GM19467 (cell line): ENCODE data around the gene SYNE2.
"Not testable (repeated sequence)": the region's sequence is repeated elsewhere in the genome, so short reads cannot be mapped to it uniquely, and the experiment has no call there.

Experiments used
- ATAC-seq: cut with Tn5 transposase; IDR thresholded peaks from one replicate; pipeline ENCODE4 v1.9.1; 2021; ENCODE audit warnings: mild to moderate bottlenecking, moderate library complexity; ENCODE audit not compliant: unreplicated experiment

Gene SYNE2, protein sequence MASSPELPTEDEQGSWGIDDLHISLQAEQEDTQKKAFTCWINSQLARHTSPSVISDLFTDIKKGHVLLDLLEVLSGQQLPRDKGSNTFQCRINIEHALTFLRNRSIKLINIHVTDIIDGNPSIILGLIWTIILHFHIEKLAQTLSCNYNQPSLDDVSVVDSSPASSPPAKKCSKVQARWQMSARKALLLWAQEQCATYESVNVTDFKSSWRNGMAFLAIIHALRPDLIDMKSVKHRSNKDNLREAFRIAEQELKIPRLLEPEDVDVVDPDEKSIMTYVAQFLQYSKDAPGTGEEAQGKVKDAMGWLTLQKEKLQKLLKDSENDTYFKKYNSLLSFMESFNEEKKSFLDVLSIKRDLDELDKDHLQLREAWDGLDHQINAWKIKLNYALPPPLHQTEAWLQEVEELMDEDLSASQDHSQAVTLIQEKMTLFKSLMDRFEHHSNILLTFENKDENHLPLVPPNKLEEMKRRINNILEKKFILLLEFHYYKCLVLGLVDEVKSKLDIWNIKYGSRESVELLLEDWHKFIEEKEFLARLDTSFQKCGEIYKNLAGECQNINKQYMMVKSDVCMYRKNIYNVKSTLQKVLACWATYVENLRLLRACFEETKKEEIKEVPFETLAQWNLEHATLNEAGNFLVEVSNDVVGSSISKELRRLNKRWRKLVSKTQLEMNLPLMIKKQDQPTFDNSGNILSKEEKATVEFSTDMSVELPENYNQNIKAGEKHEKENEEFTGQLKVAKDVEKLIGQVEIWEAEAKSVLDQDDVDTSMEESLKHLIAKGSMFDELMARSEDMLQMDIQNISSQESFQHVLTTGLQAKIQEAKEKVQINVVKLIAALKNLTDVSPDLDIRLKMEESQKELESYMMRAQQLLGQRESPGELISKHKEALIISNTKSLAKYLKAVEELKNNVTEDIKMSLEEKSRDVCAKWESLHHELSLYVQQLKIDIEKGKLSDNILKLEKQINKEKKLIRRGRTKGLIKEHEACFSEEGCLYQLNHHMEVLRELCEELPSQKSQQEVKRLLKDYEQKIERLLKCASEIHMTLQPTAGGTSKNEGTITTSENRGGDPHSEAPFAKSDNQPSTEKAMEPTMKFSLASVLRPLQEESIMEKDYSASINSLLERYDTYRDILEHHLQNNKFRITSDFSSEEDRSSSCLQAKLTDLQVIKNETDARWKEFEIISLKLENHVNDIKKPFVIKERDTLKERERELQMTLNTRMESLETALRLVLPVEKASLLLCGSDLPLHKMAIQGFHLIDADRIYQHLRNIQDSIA (N-terminal part only)

DNA sequence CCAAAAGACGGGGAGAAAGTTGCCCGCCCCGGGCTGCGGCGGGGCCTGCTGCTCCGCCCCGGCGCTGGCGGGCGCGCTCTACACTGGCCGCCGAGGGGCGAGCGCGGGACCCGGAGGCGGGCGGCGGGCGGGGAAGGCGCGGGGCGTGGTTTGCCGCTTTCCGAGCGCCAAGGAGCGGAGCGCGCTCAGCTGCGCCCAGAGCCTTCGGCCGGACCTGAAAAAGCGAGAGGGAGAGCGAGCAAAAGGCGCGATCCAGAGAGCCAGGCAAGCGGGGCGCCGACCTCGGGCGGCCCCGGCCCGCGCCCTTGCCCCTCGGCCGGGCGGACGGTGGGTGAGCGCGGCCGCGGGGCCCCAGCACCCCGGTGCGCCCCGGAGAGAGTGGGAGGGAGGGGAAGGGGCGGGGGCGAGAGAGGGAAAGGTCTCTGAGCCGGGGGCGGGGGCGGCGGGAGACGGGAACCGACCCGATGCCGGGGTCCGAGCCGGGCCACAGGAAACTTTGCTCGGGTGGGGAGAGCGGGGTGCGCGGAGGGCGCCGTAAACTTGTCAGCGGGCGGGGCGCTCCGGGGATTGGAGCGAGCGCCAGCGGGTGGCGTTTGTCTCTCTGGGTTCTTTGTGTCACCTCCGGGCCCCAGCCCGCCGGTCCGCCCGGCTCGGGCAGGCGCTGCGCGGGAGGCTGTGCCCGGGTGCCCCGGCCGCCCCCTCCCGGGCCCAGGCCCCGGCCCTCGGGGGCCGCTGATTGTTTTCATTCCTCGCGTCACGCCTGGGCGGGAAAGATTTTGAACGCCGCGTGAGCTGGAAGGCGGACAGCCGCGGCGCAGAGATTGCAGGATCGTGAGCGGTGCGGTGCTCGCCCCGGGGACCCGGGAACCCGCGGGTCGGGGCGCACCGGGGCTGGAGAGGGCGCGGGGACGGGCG lies at the start of gene SYNE2:
SYNE2 (plus strand) TSS at position 188 of the 915 bp plus-strand sequence. CDS start 56,145 bp downstream, outside the sequence.
- ATAC-seq: peak; percentile 80

DNA sequence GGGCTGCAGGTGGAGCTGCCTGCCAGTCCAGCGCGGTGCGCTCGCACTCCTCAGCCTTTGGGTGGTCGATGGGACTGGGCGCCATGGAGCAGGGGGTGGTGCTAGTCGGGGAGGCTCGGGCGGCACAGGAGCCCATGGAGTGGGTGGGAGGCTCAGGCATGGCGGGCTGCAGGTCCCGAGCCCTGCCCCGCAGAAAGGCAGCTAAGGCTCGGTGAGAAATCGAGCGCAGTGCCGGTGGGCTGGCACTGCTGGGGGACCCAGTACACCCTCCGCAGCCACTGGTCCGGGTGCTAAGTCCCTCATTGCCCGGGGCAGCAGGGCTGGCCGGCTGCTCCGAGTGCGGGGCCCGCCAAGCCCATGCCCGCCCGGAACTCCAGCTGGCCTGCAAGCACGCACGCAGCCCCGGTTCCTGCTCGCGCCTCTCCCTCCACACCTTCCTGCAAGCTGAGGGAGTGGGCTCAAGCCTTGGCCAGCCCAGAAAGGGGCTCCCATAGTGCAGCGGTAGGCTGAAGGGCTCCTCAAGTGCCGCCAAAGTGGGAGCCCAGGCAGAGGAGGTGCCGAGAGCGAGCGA lies 49.5 kb upstream of the SYNE2 start:
- not testable (repeated sequence) for ATAC-seq

DNA sequence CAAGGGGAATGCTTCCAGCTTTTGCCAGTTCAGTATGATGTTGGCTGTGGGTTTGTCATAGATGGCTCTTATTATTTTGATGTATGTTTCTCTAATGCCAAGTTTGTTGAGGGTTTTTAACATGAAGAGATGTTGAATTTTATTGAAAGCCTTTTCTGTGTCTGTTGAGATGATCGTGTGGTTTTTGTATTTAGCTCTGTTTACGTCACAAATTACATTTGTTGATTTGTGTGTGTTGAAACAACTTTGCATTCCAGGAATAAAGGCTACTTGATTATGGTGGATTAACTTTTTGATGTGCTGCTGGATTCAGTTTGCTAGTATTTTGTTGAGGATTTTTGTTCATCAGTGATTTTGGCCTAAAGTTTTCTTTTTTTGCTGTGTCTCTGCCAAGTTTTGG lies 46.7 kb upstream of the SYNE2 start:
- not testable (repeated sequence) for ATAC-seq

DNA sequence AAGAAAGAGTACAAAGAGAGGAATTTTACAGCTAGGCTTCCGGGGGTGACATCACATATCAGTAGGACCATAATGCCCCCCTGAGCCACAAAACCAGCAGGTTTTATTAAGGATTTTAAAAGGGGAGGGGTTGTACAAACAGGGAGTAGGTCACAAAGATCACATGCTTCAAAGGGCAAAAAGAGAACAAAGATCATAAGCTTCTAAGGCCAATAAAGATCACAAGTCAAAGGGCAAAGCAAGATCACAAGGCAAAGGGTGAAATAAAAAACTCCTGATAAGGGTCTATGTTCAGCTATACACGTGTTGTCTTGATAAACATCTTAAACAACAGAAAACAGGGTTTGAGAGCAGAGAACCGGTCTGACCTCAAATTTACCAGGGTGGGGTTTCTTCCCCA lies 41.1 kb upstream of the SYNE2 start:
- ATAC-seq: not testable (repeated sequence)

DNA sequence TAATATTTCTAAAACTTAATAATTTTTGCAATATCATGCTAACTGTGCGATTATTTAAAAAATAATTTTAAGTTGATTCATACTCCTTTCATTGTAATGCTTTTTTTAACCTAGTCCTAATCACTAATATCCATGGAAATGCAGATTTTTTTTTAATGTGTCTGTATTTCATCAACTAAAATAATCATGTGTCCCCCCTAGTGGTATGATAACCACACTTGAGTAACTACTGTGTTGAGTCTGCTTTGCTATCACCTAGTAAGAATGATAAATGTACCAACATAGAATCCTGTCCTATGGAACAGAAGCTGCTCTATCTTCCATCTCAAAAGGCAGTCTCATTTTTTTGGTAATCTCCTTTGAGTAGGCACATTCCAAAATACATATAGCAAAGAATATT lies 19.1 kb upstream of the SYNE2 start:
- no peak for ATAC-seq

DNA sequence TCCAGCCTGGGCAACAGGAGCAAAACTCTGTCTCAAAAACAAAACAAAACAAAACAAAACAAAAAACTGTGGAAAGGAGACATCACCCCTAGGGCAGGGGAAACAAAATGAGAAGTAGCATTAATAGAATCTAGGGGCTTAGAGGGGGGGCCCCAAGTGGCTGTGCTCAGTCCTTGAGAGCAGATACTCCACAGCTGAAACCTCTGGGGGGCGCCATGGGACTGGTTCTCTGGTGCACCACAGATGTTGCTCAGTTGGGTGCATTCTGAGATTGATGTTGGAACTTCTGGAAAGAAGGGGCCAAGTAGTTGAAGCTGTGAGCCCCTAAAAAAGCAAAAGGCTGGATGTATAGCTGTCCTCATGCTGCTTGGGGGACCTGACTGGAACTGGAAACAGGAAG lies 11.8 kb upstream of the SYNE2 start:
- ATAC-seq: no peak

DNA sequence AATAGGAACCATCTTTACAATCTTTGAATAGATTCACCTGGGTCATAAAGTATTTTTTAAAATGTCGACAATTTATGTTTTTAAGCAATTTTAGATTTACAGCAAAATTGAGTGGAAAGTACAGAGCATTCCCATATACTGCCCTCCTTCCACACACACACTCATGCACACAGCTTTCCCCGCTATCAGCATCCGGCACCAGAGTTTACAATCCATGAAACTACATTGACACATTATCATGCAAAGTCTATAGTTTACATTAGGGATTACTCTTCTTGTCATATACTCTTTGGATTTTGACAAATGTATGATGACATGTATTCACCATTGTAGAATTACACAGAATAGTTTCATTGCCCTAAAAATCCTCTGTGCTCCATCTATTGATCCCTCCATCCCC lies 9.0 kb upstream of the SYNE2 start:
- no peak for ATAC-seq

DNA sequence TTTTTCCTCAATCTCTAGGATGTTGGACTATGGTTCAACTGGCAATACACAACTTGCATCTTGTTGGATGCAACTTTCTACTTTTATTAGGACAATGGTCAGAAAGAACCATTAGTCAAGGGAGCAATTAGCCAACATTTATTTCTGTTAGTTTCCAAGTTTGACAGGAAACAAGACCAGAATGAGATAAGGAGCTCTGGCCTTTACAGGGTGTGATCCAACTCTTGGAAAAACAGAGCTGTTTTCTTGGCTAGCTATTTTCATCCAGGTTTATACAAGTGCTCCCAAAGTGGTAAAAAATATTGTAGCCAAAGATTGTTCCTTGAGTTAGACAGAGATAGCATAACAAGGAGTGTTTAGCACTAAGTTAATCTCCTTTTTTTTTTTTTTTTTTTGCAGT lies 3.9 kb upstream of the SYNE2 start:
- ATAC-seq: no peak

DNA sequence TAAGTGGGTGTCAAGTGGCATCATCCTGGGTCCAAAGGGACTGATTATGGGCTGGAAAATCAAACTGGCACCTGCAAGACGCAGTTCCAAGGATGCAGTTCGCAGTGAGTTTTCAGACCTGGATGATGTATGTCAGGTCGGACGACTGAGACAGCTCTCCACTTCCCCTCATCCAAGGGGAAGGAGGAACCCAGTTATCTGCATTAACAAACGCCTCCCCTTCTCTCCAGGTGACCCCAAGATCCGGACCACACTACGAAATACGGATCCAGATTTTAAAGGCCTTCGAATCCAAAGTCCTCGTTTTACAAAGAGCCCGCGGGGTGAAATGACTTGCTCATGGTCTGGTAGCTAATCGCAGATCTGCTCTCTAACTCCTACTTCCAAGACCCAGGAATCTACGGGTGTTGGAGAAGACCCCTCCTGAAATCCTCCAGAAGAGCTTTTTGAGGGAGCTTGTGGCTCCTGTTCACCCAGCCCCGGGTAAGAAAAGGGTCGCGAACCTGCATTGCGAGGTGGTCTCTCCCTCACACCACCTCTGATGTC lies 460 bp upstream of the SYNE2 start:
- no peak for ATAC-seq

DNA sequence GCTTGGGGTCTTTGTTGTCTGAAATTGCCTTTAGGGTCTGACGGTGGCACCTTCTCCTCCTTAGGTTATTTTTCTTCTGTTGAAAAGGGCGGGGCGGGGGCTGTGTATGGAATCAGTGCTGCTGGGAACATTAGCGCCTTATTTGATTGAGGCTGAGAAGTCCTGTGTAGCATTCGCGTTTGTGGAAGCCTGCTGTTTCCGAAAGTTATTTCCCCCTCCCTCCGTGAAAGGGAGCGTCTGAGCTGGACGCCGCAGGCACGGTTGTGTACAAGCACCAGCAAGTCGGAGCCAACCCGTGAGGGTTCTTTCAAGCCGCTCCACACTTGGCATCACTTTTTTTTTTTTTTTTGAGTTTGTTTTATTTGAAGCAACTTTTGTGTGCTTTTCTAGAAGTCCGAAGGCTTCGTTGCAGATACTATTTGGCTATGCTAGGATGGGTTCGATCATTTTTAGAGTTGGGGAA lies 1.1 kb downstream of the SYNE2 start:
- no peak for ATAC-seq

DNA sequence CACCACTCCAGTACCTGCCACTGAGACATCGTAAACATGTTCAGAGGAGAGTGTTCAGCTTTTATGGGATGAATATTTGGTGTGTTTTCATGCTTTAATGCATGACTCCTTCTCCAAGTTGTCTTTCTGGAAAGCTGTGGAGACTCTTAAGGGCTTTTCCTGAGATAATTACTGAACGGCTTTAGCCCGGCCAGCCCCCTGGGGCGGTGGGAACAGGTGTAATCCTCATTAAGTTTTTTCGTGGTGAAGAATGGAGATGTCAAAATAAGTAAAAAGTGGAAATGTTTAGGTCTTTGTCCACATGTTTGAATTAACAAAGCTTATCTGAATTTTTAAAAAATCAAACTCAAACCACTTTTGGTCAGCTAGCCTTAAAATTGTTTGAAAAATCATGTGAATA lies 1.5 kb downstream of the SYNE2 start:
- ATAC-seq: no peak

DNA sequence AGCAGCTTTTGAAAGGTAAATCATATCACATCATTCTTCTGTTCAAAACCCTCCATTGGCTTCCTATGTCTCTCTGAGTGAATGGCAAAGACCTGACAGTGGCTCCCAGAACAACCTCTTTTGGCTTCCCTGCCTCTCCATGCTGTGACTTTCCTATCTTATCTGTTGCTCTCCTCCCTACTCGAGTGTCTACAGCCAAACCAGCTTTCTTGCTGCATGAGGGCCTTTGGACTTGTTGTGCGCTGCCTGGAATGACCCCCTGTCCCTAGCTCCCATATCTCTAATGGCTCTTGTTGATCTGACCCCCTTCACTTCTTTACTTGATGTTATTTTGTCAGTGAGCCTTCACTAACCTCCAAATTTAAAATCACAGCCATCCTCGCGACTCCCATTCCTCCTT lies 2.5 kb downstream of the SYNE2 start:
- no peak for ATAC-seq

DNA sequence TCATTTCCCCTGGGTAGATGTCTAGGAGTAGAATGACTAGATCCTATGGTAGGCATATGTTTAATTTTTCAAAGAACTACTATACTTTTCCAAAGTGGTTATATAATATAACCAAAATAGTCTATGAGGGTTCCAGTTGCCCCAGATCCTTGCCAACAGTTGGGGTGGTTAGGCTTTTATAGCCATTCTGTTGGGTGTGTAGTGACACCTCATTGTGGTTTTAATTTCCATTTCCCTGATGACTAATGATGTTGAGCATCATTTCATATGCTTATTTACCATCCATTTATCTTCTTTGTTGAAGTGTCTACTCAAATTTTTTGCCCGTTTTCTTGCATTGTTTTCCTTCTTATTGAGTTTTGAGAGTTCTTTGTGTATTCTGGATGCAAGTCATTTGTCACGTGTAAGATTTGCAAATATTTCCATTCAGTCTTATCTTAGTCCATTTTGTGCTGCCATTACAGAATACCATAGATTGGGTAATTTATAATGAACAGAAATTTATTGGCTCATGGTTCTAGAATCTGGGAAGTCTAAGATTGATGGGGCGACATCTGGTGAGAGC lies 4.7 kb downstream of the SYNE2 start:
- ATAC-seq: no peak

DNA sequence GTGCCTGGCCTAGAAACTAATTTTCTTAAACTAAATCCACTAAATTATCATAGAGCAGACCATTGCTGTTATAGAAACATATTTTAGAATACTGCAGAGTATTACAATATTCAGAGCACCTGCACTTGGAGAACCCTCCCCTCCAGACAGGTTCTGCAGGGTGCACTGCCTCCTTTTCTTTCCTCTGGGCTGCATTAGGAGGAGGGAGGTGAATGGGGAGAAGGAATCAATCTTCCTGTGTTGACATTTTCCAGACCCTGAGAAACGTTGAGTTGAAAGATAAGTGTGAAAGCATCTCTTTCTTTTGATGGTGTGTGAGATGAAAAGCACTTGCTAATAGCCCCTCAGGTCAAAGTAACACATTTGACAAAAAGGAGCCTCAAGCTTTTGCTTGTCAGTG lies 7.3 kb downstream of the SYNE2 start:
- ATAC-seq: no peak

DNA sequence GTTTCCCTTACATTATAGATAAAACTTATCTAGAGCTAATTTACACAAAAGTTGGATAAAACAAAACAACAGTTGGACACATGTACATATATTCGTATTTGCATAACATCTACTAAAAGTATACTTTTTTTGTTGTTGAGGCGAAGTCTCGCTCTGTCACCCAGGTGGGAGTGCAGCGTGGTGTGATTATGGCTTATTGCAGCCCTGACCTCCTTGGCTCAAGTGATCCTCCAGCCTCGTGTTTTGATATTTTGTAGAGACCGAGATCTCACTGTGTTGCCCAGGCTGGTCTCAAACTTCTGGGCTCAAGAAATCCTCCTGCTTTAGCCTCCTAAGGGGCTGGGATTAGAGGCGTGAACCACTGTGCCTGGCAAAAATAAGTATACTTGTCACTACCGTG lies 9.4 kb downstream of the SYNE2 start:
- no peak for ATAC-seq

DNA sequence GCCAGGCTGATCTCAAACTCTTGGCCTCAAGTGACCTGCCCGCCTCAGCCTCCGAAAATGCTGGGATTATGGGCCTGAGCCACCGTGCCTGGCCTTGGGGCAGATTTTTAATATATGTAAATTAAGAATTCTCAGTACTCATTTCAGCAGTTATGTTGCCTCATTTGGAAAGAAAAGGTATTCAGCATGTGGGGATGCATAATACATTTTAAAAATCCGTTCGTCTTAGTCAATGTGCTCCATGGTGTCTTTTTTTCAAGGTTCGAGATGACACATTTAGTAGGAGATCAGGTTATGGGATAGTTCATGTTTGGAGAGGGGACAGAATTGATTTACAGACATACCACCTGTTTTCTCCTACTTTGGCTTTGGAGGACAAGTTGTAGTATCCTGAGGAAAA lies 10.2 kb downstream of the SYNE2 start:
- no peak for ATAC-seq

DNA sequence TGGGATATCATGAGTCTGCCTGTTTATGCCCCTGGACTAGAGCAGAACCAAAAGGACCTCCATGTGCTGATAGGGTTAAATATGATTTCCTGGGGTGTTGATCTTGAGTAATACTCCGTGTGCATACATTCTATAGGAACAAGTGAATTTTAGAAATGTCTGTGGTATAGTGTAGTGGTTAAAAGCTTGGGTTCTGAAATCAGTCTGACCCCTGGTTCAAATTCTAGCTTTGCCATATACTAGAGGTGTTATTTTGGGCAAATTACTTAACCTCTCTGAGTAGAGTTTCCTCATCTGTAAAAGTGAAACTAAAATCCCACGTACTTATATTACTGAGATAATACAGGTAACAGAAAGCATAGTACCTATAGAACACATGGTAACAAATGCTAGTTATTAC lies 12.0 kb downstream of the SYNE2 start:
- not testable (repeated sequence) for ATAC-seq

DNA sequence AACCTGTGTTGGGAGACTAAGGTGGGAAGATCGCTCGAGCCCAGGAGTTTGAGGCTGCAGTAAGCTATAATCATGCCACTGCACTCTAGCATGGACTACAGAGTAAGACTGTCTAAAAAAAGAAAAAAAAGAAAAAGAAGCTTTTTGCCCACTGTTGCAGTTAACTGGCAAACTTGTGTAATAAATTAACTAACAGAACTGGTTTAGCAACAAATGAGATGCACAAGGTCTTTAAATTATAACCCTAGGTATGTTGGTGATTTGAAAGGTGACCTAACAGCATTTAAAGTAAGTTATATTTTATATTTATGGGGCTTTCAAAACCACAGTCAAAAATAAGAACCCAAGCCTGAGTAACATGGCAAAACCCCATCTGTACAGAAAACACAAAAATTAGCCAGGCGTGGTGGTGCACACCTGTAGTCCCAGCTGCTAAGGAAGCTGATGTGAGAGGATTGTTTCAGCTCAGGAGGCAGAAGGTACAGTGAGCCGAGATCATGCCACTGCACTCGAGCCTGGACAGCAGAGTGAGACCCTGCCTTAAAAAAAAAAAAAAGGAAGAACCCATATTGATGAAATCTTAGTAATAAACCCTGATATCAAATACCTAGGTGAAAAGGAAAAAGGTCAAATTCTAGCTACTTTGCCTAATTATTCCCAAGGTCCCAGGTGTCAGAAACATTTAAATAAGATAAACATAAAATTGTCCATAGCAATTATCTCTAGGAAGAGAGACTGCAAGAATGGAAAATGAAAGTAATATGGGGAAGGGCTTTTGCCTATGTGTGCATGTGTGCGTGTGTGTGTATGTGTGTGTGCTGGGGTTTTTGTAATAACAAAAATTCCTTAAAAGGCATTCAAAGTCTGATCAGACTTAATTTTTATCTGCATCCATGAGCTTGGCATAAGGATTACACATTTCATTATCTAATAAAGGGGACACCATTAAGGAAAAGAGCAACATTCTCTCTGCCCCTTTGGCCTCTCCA lies 15.4 kb downstream of the SYNE2 start:
- no peak for ATAC-seq
